HG02571 (cell line): ENCODE measurements around the gene MICAL1.
A peak's percentile ranks its signal among the peaks of the same experiment; 100 is the strongest.
"Not testable (repeated sequence)": the region's sequence is repeated elsewhere in the genome, so short reads cannot be mapped to it uniquely, and the experiment has no call there.

Experiments
- ATAC-seq: cut with Tn5 transposase; IDR thresholded peaks from one replicate; pipeline ENCODE4 v1.9.1; 2021; ENCODE audit warnings: mild to moderate bottlenecking, moderate library complexity; ENCODE audit not compliant: unreplicated experiment

MICAL1 gene

DNA sequence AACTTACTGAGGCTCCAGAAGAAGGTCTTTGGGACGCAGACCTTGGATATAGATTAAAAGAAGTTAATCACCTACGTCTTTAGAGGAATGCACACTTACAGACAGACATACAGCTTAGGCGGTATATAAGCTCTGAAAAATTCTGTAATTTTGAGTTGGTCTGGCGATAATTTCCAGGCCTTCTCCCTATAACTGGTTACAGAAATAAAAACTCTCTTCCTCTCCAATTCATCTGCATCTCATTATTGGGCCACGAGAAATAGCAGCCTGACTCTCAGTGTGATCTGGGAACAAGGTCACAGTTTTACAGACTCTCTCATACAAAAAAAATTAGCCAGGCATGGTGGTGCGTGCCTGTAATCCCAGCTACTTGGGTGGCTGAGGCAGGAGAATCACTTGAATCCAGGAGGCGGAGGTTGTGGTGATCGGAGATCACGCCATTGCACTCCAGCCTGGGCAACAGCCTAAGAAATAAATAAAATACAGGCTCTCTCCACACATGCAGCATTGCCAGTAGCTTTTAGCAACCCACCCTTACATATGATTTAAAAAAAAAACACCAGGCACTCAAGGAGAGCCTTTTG lies 22.7 kb upstream of the MICAL1 start:
- no peak for ATAC-seq

DNA sequence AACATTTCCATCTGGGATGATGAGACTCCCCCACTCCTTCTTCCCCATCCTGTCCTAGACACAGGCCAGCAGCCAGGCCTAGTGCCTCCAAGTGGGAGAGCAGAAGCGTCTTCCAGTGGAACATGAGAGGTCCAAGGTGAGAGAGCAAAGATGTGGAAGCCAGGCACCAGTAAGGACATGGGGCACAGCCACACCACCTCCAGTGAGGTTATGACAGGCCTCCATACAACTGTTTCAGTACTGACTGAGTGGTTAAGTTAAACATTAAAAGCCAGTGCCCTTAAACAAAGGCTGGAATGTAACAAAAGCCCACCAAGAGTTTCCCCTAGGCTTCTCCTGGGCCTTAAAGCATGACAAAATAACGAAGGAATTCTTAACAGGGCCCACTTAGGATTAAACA lies 22.2 kb upstream of the MICAL1 start:
- ATAC-seq, result no peak

DNA sequence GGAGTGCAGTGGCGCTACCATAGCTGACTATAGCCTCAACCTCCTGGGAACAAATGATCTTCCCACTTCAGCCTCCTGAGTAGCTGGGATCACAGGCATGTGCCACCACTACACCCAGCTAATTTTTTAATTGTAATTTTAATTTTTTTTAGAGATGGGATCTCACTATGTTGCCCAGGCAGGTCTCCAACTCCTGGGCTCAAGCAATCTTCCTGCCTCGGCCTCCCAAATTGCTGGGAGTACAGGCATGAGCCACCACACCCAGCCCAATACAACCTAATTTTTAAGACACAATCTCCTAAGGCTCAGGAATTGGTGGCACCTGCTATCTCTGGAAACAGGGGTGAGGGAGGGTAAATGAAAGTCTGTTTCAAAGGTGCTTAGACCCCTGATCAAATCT lies 21.6 kb upstream of the MICAL1 start:
- no peak for ATAC-seq

DNA sequence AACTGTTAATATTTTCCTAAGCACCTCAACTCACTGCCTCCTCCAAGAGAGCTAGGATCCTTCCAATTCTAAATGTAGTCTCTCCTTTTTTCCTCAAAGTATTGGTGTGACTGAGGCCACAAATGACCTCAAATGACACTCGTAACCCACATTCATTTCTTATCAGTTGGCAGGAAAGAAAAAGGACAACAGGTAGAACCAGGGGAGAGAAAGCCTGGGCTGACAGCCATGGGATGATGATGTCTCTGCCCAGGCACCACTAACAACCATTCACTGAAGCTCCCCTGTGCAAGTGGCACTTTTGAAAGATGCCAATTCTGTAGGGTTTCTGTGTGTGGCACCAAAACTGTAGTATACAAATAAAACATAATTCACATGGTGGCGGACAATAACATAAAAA lies 20.1 kb upstream of the MICAL1 start:
- no peak for ATAC-seq

DNA sequence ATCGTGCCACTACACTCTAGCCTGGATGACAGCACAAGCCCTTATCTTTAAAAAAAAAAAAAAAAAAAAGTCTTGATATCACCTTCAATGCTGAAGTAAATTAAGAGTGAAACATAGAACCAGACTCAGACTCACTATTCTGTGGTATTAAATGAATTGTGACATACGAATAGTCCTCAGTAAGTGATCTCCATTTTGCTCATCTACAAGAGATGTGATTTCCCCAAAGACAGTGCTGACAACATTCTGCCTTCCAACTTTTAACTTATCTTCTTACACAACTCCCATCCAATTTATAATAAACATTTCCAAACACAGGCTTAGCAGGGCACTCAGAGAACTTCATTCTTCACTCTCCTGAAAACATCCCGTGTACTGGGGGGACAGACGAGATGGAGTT lies 19.4 kb upstream of the MICAL1 start:
- no peak for ATAC-seq

DNA sequence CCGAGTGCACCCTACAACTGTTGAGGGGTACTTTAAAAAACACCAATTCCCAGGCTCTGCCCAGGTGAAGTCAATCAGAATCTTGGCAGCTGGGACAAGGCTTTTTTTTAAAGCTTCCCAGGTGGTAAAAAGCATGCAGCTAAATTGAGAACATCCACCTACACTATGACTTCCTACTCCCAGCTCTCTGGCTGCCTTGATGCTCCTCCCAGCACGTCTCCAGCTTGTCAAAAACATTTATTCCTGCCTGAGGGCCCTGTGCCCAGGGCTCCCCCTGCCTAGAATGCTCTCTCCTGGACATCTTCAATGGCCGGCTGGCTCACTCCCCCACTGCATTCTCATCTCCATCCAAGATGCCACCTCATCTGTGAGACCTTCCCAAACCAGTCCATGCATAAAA lies 17.5 kb upstream of the MICAL1 start:
- no peak for ATAC-seq

DNA sequence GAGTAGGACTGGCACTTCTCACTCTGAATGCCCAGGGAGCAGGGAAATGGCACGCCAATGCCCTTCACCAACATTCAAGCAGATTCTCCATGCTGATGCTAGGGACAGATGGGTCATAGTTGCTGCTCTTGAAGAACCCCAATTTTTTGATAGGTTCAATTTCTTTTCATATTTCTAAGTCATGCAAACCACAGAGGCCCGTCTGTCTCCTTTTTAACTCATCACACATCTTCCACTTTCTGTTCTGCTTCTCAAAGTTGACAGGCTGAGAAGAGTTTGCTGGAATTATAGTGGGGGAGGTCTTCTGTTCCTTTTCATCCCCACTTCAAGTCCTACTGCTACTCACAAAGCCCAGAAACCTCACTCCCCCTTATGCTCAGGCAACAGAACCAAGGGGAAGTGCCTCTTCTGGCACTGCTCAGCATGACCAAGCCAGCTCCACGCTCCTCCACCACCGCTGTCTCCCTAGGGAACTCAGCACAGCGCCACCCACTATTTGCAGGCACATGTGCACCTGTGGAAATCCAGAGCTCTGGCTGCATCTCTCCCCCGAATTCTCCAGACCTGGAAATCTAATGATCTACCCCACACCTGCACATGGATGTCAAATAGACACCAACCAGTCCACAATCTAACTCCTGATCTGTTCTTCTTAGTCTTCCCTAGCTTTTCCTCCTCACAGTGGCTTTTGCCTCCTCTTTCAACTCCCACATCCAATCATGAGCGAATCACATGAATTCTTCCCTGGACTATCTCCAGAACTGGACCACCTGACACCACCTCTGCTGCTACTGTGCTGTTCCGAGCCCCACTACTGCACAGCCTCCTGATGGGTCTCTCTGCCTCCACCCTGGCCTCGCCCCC lies 16.8 kb upstream of the MICAL1 start:
- peak; percentile 65 for ATAC-seq

DNA sequence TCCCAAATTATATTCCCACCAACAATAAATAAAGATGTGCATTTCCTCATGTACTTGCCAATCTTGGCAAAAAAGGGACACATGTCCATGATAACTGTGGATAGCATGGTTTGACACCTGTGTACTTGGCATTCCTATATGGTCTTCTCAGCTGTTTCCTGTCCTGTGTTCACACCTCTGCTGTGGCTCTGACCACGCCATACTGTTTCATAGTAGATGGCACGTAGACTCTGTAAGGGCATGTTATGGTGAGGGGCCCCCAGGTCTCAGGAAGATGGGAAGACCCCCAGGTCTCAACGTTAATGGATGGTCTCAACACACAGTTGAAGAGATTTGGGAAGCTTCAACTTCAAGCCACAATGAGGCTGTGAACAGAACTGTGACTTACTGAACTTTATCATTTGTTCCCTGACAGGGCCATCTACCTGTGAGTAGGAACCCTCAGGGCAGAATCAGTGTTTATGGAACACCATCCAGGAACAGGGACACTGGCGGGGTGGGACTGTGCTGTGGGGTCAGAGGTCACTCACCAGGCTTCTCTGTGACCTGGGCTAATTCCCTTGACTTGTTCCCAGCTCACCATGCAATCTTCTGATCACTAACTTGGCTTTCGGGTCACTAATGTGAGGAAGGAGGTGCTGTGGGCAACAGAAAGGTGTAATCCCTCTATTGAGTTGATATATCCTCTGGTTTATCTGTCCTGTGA lies 15.7 kb upstream of the MICAL1 start:
- ATAC-seq, result no peak

DNA sequence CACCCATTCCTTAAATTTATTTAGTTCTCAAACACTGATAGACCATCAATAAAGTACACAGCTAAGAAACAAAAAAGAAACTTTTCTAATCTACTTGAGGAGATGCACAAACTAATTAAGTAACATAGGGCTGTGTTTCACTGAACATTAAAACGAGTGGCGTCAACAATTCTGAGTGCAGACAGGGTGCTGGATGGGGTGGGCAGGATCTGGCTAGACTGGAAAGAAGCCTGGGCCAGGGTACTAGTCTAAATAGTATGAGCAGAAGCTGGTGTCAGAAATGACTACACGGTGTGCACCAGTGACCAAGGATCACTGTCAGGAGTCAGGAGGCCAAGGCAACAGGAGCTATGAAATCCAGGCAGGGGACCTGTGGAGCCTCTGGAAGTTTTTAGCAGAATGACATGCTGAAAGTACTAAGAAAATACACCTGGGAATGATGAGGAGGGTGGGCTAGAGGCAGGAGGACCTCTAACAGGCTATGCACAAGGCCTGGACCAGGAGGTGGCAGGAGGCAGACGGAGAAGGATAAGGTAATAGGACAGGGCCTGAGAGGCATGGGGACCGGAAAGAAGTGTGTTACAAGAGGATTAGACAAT lies 14.1 kb upstream of the MICAL1 start:
- ATAC-seq, result no peak

DNA sequence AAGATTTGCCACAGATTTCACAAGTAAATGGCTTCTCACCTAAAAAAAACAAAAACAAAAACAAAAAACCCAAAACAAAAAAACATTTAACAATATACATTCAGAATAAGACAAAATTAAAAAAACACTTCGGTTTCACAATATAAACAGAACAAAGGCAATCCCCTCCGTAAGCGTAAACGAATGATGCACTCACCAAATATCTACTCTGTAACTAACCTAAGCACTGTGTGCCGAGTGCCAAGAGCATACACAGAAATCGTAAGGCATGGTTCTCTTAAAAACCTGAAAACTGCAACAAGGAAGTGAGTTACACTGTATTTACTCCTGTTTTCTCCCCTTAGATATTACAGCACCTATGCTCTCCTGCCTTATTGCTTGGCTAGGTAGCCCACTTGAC lies 12.1 kb upstream of the MICAL1 start:
- ATAC-seq, result no peak

DNA sequence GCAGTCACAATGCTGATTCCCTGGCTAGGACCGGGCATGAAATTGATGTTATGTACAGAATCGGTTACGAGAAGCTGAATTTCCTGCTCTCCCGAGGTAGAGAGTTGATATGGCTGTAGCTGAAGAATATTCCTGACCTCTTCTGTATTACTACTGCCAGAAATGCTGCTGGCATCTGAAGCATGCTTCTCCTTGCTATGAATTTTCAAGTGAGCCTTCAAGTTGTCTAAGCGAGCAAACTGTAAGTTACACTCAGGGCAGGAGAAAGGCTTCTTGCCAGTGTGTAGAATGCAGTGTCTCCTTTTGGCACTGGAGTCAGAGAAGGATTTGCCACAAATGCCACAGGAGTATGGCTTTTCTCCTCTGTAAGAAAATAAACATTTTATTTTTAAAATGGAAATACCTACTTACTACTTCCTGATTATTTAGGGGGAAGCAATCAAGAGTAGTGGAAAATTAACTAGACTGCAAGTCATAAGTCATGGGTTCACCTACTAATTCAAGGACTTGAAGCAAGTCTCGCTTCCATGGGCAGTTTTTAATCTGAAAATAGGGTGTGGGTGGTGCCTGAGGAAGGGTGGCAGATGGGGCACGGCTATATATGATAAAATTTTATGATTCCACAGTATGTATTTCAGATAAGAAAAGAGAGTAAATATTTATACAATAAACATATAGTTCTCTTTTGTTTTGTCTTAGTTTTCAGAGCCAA lies 10.8 kb upstream of the MICAL1 start:
- no peak for ATAC-seq

DNA sequence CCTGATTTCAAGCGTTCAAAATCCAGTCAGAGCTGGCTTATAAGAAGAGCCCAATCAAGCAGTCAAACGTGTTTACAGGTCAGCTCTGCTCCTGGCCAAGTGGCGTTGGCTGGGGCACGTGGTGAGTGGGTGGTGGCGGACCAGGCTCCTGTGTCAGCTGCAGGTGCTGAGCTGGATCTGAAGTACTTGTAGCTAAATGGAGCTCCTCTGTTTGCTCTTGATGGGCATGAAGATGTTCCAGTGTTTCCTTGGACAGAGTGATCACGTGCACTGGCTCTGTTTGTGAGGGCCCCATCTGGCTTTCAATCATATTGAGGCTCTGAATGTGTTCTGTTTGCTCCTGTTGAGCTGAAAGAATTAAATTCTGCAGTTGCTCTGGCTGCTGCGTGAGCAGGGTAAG lies 10.2 kb upstream of the MICAL1 start:
- no peak for ATAC-seq

DNA sequence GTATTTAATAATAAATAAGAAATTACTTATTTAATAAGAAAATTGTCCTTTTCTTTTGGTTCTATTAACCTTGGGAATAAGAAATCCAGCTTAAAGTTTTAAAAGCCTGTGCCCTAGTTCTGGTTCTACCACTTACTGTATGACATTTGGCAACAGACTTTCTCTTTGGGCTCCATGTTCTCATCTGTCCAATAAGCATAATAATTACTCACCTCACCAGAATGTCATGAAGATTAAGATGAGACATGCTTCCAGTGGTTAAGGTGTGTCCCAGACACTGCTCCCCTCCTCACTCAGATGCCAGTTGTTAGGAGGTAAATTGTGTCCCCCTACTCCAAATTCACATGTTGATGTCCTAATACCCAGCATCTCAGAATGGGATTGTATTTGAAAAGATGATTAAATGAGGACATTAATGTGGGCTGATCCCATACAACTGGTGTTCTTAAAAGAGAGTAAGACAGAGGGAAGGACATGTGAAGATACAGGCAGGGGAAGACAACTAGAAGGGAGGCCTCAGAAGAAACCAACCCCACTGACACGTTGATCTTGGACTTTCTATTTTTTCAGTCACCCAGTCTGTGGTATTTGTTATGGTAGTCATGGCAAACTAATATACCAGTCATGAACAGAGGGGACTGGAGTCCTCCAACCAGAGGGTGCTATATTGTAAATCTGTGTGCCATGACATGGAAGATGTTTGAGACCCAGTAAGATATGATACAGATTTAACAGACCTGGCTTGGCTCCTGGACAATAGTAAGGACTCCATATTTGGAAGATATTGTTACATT lies 6.4 kb upstream of the MICAL1 start:
- ATAC-seq, result no peak

DNA sequence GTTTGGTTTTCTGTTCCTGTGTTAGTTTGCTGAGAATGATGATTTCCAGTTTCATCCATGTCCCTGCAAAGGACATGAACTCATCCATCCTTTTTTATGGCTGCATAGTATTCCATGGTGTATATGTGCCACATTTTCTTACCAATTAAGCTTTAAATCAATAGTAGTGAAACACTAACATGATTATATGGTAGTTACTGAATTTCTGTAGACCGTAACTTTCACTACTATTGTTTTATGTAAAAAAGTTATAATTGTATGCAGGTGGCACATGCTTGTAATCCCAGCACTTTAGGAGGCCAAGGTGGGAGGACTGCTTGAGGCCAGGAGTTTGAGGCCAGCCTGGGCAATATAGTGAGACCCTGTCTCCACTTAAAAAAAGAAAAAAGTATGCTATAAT lies 5.6 kb upstream of the MICAL1 start:
- not testable (repeated sequence) for ATAC-seq

DNA sequence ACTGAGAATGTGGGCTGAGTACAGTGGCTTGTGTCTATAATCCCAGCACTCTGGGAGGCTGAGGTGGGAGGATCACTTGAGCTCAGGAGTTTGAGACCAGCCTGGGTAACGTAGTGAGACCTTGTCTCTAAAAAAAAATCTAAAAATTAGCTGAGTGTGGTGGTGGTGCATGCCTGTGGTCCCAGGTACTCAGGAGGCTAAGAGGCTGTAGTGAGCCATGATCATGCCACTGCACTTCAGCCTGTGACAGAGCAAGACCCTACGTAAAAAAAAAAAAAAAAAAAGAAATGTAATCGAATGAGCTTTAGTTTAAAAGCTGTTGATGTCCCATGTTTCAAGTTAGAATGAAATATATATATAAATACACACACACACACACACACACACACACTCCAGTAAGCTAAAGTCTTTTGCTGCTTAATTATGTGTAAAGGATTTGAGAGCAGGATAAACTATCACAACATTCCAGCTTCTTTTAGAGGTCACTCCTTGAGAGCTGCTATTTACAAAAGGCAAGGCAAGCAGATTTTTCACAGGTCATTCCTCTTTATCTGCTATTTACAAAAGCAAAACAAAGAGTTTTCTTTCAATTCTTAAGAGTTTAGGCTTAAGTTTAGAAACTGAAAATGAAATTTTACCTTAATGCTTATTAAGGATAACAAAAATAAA lies 4.7 kb upstream of the MICAL1 start:
- no peak for ATAC-seq

DNA sequence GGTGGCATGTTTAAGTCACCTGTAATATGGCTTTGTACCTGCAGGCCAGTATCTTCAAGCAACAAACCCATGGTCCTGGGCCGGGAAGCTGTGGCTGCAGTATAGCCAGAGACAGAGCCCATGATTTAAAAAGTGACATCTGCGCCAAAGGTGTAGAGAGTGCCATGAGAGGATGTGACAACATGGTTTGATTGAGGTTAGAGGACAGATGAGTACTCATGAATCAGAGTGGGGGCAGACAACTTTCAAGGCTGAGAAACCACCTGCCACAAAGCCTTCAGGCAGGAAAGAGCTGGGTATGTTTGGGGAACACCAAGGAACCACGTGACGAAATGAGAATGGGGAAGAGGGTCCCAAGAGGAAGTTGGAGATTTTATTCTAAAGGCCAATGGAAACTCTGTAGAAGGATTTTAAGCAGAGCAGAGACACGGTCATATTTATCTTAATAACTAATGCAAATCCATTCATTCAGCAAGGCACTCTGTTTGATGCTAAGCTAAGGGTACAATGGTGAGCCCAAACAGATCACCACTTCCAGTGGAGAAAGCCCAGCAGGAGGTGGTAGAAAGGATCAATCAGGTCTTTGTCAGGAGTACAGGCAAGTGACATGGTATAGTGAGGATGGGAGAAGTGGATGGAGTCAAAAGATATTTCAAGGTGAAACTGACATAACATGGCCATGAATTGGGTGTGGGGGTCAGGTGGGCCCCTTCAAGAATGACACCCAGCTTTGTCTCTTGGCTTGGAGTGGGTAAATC lies 3.4 kb upstream of the MICAL1 start:
- ATAC-seq, result no peak

DNA sequence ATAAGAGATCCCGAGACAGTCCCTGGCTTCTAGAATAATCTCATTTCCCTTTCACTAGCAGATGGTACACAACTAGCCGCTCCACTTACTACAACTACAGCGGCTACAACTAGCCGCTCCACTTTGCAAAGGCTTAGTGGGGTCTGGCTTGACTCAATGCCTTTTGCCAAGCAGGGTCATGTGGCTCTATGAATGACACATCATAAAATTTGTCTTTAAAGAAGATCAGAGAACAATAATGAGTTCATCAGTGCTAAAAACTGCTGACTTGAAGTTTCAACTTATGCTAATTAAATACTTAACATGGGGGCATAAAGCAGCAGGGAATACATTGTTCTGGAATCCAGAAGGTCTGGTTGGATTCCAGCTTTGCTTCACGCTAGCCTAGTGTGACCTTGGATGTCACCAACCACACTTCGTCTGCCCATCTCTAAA lies 2.0 kb upstream of the MICAL1 start:
- no peak for ATAC-seq

DNA sequence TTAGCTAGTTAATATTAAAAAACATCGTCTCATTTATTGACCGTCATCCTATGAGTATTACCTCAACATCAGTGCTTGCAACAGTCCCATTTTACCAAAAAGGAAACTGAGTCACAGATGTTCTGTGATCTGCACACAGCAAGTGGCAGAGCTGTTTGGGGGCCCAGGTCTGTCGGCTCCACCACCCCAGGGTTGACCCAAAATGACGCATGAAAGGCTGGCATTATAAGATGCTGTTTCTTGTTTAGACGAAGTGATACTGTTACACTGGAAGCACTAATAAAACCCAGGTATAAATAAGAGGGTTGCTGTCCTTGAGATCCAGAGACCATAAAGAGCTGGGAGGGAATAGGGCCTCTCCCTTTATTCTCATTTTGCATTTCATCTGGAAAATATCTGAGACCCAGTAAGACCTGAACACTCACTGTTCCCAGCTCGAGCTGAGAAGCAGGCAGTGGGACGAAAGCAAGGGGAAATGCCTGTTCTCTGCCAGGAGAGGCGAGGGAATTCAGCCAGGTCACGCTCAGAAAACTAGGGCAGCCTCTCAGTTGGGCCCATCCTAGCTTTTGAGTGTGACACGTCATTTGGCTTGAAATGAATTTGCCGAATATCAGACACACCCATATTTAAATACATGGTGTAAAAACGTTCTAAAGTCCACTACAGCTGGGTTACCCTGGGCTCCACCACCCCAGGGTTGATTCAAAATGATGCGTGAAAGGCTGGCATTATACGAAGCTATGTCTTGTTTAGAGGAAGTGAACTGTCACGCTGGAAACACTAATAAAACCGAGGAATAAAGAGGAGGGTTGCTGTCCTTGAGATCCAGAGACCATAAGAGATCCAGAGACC lies 1.4 kb upstream of the MICAL1 start:
- ATAC-seq, result no peak
